K562 (cell line): Measurements from ENCODE around the gene UTP14C. TPM values are rescaled to one million over a fixed set of nuclear protein-coding genes. Genes with fewer than 3 reads are reported as not detected.

Source experiments
- ADNP ChIP-seq: fragments of 200-800 bp; sonication (Bioruptor generic); IDR thresholded peaks from 2 replicates; pipeline ENCODE4 v1.6.1; 2016; ENCODE audit warnings: missing genetic modification characterization, missing compliant biosample characterization
- ARID4B ChIP-seq: sonication (generic); formaldehyde crosslinking; IDR thresholded peaks from 2 replicates; pipeline ENCODE4 v1.8.0; 2022; ENCODE audit warnings: mild to moderate bottlenecking, missing genetic modification reagents
- CREM ChIP-seq: IDR thresholded peaks from 2 replicates; pipeline ENCODE4 v1.6.1; 2014; ENCODE audit warnings: antibody characterized with exemption, low read depth
- CUX1 ChIP-seq: fragments of 200-800 bp; sonication (Bioruptor generic); IDR thresholded peaks from 2 replicates; pipeline ENCODE4 v1.6.1; 2016; ENCODE audit warnings: missing genetic modification characterization, missing compliant biosample characterization
- E2F6 ChIP-seq, 2 experiments: IDR thresholded peaks; 2 replicates each; pipeline ENCODE4 v1.6.1; 2011; ENCODE audit warnings: borderline replicate concordance in 1 of 2, control low read depth in 1 of 2, low read depth in 1 of 2, low read length in 1 of 2, mild to moderate bottlenecking in 1 of 2, mixed read lengths in 1 of 2, moderate library complexity in 1 of 2; ENCODE audit not compliant: insufficient read depth in 1 of 2, insufficient read length in 1 of 2, poor library complexity in 1 of 2, severe bottlenecking in 1 of 2; ENCODE audit errors: extremely low read depth in 1 of 2
- MAFK ChIP-seq: IDR thresholded peaks from 2 replicates; pipeline ENCODE4 v1.6.1; 2011; ENCODE audit warnings: low read length, improper control_type of control experiment
- MXD1 ChIP-seq: fragments of 250-450 bp; sonication (Bioruptor Pico); IDR thresholded peaks from 2 replicates; pipeline ENCODE4 v1.8.0; 2021; ENCODE audit warnings: borderline replicate concordance, mild to moderate bottlenecking, moderate library complexity; ENCODE audit not compliant: poor library complexity, severe bottlenecking
- RB1 ChIP-seq: fragments of 450-650 bp; IDR thresholded peaks from 2 replicates; pipeline ENCODE4 v1.6.1; 2017; ENCODE audit warnings: low read depth, mild to moderate bottlenecking
- SIX5 ChIP-seq, 2 experiments: IDR thresholded peaks; 2 replicates each; pipeline ENCODE4 v1.6.1; 2011; ENCODE audit warnings: low read length in 2 of 2, borderline replicate concordance in 1 of 2, low read depth in 1 of 2, mild to moderate bottlenecking in 1 of 2, moderate library complexity in 1 of 2; ENCODE audit not compliant: insufficient read depth in 1 of 2
- YY1 ChIP-seq, 3 experiments: IDR thresholded peaks; 2 replicates each; pipeline ENCODE4 v1.6.1; 2011; ENCODE audit warnings: low read length in 2 of 3, mild to moderate bottlenecking in 2 of 3, moderate library complexity in 2 of 3, borderline replicate concordance in 1 of 3, control low read depth in 1 of 3, low read depth in 1 of 3; ENCODE audit not compliant: insufficient read depth in 3 of 3, insufficient replicate concordance in 2 of 3, control insufficient read depth in 1 of 3, insufficient read length in 1 of 3; ENCODE audit errors: extremely low read depth in 1 of 3
- ZNF668 ChIP-seq: fragments of 250-450 bp; sonication (Bioruptor Pico); IDR thresholded peaks from 2 replicates; pipeline ENCODE4 v1.8.0; 2022; ENCODE audit warnings: mild to moderate bottlenecking, inconsistent platforms
- ZNF76 ChIP-seq: fragments of 250-450 bp; sonication (Bioruptor Pico); IDR thresholded peaks from 2 replicates; pipeline ENCODE4 v1.4.0; 2020; ENCODE audit warnings: mild to moderate bottlenecking, moderate library complexity, borderline replicate concordance
- polyA plus RNA-seq, 8 experiments: library from polyadenylated mRNA; depleted of rRNA in 4 of 8; stranded (reverse) in 5 of 8; unstranded in 3 of 8; fragments of >200 nt; fragmentation: Nextera tagmentation in 2 of 8; fragmentation: Illumina TruSeq in 1 of 8; extraction: Ambion mirVana in 2 of 8; extraction: Trizol in 1 of 8; gene quantifications; 2 replicates each; pipeline versions ENCODE4 v1.2.1 to v1.2.3, GENCODE V29; 2011 to 2014; ENCODE audit warnings: inconsistent platforms in 1 of 8, missing spikeins in 1 of 8
- total RNA-seq, 7 experiments: library from RNA; depleted of rRNA in 6 of 7; stranded (reverse); fragments of >200 nt in 6 of 7; fragmentation: Illumina TruSeq in 2 of 7; extraction: Trizol in 2 of 7; gene quantifications; 2 replicates each; pipeline versions ENCODE4 v1.2.1 to v1.2.3, GENCODE V29; 2011 to 2021; ENCODE audit warnings: low replicate concordance in 1 of 7

UTP14C gene
- total and polyA plus RNA-seq, 9 of the 15 experiments (the other 6 are each of a cell fraction or from before 2014, with no cell fraction given): 3.4 to 10.3 (median 6.0) TPM

- TF ChIP-seq MXD1 (no peak), RB1 (0 out of 2 replicates have a peak, but pooled peaks have one; percentile 22), SIX5 (IDR thresholded peaks at IDR 0.05; ENCODE audit: borderline replicate concordance in 1 of 2, insufficient read depth in 1 of 2, low read depth in 1 of 2, low read length in 2 of 2) (no peak), MAFK (no peak), ARID4B (CRISPR knock-in tag) (peak; percentile 65; the same call in 1 of the 2 replicates), CREM (peak; percentile 65; the same call in 1 of the 2 replicates), ADNP (no peak), ZNF668 (CRISPR knock-in tag) (no peak), YY1 (IDR thresholded peaks at IDR 0.05; ENCODE audit: borderline replicate concordance in 1 of 3, control insufficient read depth in 1 of 3, extremely low read depth in 1 of 3, insufficient read depth in 3 of 3, insufficient read length in 1 of 3, insufficient replicate concordance in 2 of 3, low read depth in 1 of 3, low read length in 2 of 3) (peak; percentile 65 to 96 (median 91)), E2F6 (IDR thresholded peaks at IDR 0.05; ENCODE audit: borderline replicate concordance in 1 of 2, extremely low read depth in 1 of 2, insufficient read depth in 1 of 2, insufficient read length in 1 of 2, low read depth in 1 of 2, low read length in 1 of 2, poor library complexity in 1 of 2, severe bottlenecking in 1 of 2) (peak; percentile 61 to 62), CUX1 (CRISPR knock-in tag) (no peak), ZNF76 (CRISPR knock-in tag) (no peak)
Observed at GRCh38 chr13:52011632-52012511, 12.6 kb upstream of the UTP14C start, which contains the start of gene ALG11 (continued).
